H1 (cell line): Measurements from ENCODE around the gene C6orf163. TPM values are rescaled to one million over a fixed set of nuclear protein-coding genes. Genes with fewer than 3 reads are reported as not detected.

Source experiments
- CTCF ChIA-PET: fragments of 300-600 bp; sonication (Branson Sonifier 250); formaldehyde crosslinking; loops from one replicate; lab custom pipeline; 2021; ENCODE audit not compliant: partially characterized antibody; lab: Charles Lee
- POLR2A ChIA-PET: fragments of 300-600 bp; sonication (Branson Sonifier 250); formaldehyde crosslinking; loops from one replicate; lab custom pipeline; 2021; ENCODE audit warnings: inconsistent platforms; ENCODE audit not compliant: partially characterized antibody; lab: Charles Lee
- DNase-seq, 2 experiments: peaks; one replicate each; pipeline versions ENCODE4 v3.0.0 to v3.0.0-alpha.2; 2010 to 2022; ENCODE audit warnings: low spot score in 2 of 2, low read depth in 1 of 2, mixed read lengths in 1 of 2
- FAIRE-seq: peaks from 2 replicates; lab custom pipeline; 2011; peaks lifted over from hg19 to GRCh38; lab: Jason Lieb, UNC
- H2AFZ ChIP-seq: 2 replicates; pipeline ENCODE4 v1.8.1; 2012; ENCODE audit warnings: low read length, inconsistent platforms
- H2AK5ac ChIP-seq: 2 replicates; pipeline ENCODE4 v1.6.1; 2013; ENCODE audit warnings: low read depth, low read length
- H2BK120ac ChIP-seq: replicated peaks from 2 replicates; pipeline ENCODE3; 2013; ENCODE audit warnings: low read depth, low read length, inconsistent platforms
- H2BK12ac ChIP-seq: 2 replicates; pipeline ENCODE4 v1.6.1; 2013; ENCODE audit warnings: low read depth, low read length
- H2BK15ac ChIP-seq: 2 replicates; pipeline ENCODE4 v1.6.1; 2013; ENCODE audit warnings: low read length
- H2BK20ac ChIP-seq: 2 replicates; pipeline ENCODE4 v1.6.1; 2013; ENCODE audit warnings: low read length
- H2BK5ac ChIP-seq: 2 replicates; pipeline ENCODE4 v1.6.1; 2013; ENCODE audit warnings: low read depth, low read length
- H3K14ac ChIP-seq: 2 replicates; pipeline ENCODE4 v1.6.1; 2013; ENCODE audit warnings: inconsistent platforms; ENCODE audit not compliant: insufficient read length
- H3K18ac ChIP-seq: 2 replicates; pipeline ENCODE4 v1.6.1; 2013; ENCODE audit warnings: low read length; ENCODE audit errors: extremely low read depth
- H3K23ac ChIP-seq: 2 replicates; pipeline ENCODE4 v1.6.1; 2013; ENCODE audit warnings: inconsistent platforms; ENCODE audit not compliant: insufficient read length
- H3K23me2 ChIP-seq: 2 replicates; pipeline ENCODE4 v1.6.1; 2013; ENCODE audit warnings: low read depth, low read length
- H3K27ac ChIP-seq: 2 replicates; pipeline ENCODE4 v1.6.1; 2011; ENCODE audit warnings: low read depth, low read length, inconsistent platforms
- H3K27me3 ChIP-seq, 4 experiments: replicated peaks in 1 of 4; 1 replicate in 1 of 4; 2 replicates in 3 of 4; pipeline versions ENCODE4 v1.6.1 to v1.8.1; 2011 to 2013; ENCODE audit warnings: low read length in 3 of 4, mild to moderate bottlenecking in 3 of 4, inconsistent platforms in 2 of 4, mixed read lengths in 2 of 4, moderate library complexity in 1 of 4; ENCODE audit not compliant: control insufficient read depth in 3 of 4, insufficient read depth in 3 of 4; ENCODE audit errors: extremely low read depth in 1 of 4
- H3K36me3 ChIP-seq, 4 experiments: 2 replicates each; pipeline versions ENCODE4 v1.6.1 to v1.8.1; 2011 to 2013; ENCODE audit warnings: mild to moderate bottlenecking in 4 of 4, low read length in 3 of 4, moderate library complexity in 2 of 4, control low read depth in 1 of 4, inconsistent platforms in 1 of 4; ENCODE audit not compliant: insufficient read depth in 4 of 4, control insufficient read depth in 2 of 4
- H3K4ac ChIP-seq: replicated peaks from 2 replicates; pipeline ENCODE3; 2013; ENCODE audit warnings: low read length, low read depth, mixed read lengths, inconsistent platforms; ENCODE audit not compliant: insufficient read length
- H3K4me1 ChIP-seq, 4 experiments: replicated peaks in 1 of 4; 1 replicate in 1 of 4; 2 replicates in 3 of 4; pipeline versions ENCODE4 v1.6.1 to v1.8.1; 2011 to 2013; ENCODE audit warnings: low read length in 3 of 4, inconsistent platforms in 2 of 4, mixed read lengths in 1 of 4; ENCODE audit not compliant: insufficient read depth in 4 of 4, control insufficient read depth in 3 of 4
- H3K4me2 ChIP-seq, 2 experiments: 2 replicates each; pipeline versions ENCODE4 v1.6.1 to v1.8.1; 2011 to 2013; ENCODE audit warnings: low read depth in 2 of 2, low read length in 2 of 2, control low read depth in 1 of 2, inconsistent platforms in 1 of 2, mild to moderate bottlenecking in 1 of 2; ENCODE audit not compliant: insufficient read depth in 1 of 2
- H3K4me3 ChIP-seq, 4 experiments: fragments of 200-600, 300-600 bp in 1 of 4; sonication (generic), shearing (Covaris generic), sonication (Bioruptor Twin) in 1 of 4; 2 replicates each; pipeline versions ENCODE4 v1.5.1 to v1.8.1; 2011 to 2016; ENCODE audit warnings: low read length in 4 of 4, low read depth in 3 of 4, control low read depth in 2 of 4, inconsistent platforms in 2 of 4, mild to moderate bottlenecking in 2 of 4, mixed read lengths in 1 of 4, moderate library complexity in 1 of 4; ENCODE audit not compliant: insufficient read depth in 2 of 4; ENCODE audit errors: extremely low read depth in 1 of 4
- H3K56ac ChIP-seq: replicated peaks from 2 replicates; pipeline ENCODE3; 2013; ENCODE audit warnings: low read depth, mild to moderate bottlenecking, mixed read lengths, low read length, inconsistent platforms; ENCODE audit not compliant: insufficient read length
- H3K79me1 ChIP-seq: 2 replicates; pipeline ENCODE4 v1.6.1; 2013; ENCODE audit warnings: low read depth, low read length, control low read depth
- H3K79me2 ChIP-seq, 2 experiments: 2 replicates each; pipeline versions ENCODE4 v1.6.1 to v1.8.1; 2012 to 2013; ENCODE audit warnings: low read length in 2 of 2, mild to moderate bottlenecking in 2 of 2, inconsistent platforms in 1 of 2; ENCODE audit not compliant: insufficient read depth in 2 of 2, control insufficient read depth in 1 of 2
- H3K9ac ChIP-seq, 4 experiments: replicated peaks in 1 of 4; 1 replicate in 1 of 4; 2 replicates in 3 of 4; pipeline versions ENCODE4 v1.6.1 to v1.8.1; 2011 to 2013; ENCODE audit warnings: low read depth in 3 of 4, low read length in 3 of 4, control low read depth in 2 of 4, mild to moderate bottlenecking in 2 of 4, moderate library complexity in 2 of 4, inconsistent platforms in 1 of 4; ENCODE audit errors: extremely low read depth in 1 of 4
- H3K9me3 ChIP-seq, 2 experiments: 2 replicates each; pipeline versions ENCODE4 v1.6.1 to v1.8.1; 2012 to 2013; ENCODE audit warnings: mild to moderate bottlenecking in 2 of 2, moderate library complexity in 2 of 2, control low read depth in 1 of 2, inconsistent platforms in 1 of 2, low read depth in 1 of 2, low read length in 1 of 2, mixed read lengths in 1 of 2; ENCODE audit not compliant: insufficient read depth in 2 of 2
- H4K20me1 ChIP-seq, 2 experiments: replicated peaks in 1 of 2; 2 replicates each; pipeline versions ENCODE3 to v1.8.1; 2011 to 2013; ENCODE audit warnings: inconsistent platforms in 2 of 2, low read length in 2 of 2, mild to moderate bottlenecking in 1 of 2; ENCODE audit not compliant: insufficient read depth in 2 of 2, control insufficient read depth in 1 of 2
- H4K5ac ChIP-seq: 2 replicates; pipeline ENCODE4 v1.6.1; 2013; ENCODE audit warnings: low read length, low read depth, mixed read lengths, inconsistent platforms; ENCODE audit not compliant: insufficient read length
- H4K8ac ChIP-seq: 2 replicates; pipeline ENCODE4 v1.8.0; 2013; ENCODE audit warnings: mild to moderate bottlenecking, moderate library complexity, low read length, inconsistent platforms; ENCODE audit not compliant: insufficient read depth; ENCODE audit errors: extremely low read depth
- H4K91ac ChIP-seq: replicated peaks from 2 replicates; pipeline ENCODE3; 2013; ENCODE audit warnings: low read length, mixed read lengths, inconsistent platforms; ENCODE audit not compliant: insufficient read length
- CREB1 ChIP-seq: IDR thresholded peaks from 2 replicates; pipeline ENCODE4 v1.6.1; 2012; ENCODE audit warnings: inconsistent platforms
- SIX5 ChIP-seq: IDR thresholded peaks from 2 replicates; pipeline ENCODE4 v1.6.1; 2011; ENCODE audit warnings: mild to moderate bottlenecking, low read depth, low read length
- TBP ChIP-seq: IDR thresholded peaks from 2 replicates; pipeline ENCODE4 v1.6.1; 2011; ENCODE audit warnings: low read depth, low read length, improper control_type of control experiment
- TCF12 ChIP-seq: IDR thresholded peaks from 2 replicates; pipeline ENCODE4 v1.6.1; 2011; ENCODE audit warnings: low read depth, mild to moderate bottlenecking, low read length
- ZNF274 ChIP-seq: IDR thresholded peaks from 2 replicates; pipeline ENCODE4 v1.7.0; 2012; ENCODE audit warnings: low read length, borderline replicate concordance; ENCODE audit errors: extremely low read depth
- WGBS, 2 experiments: shearing (Covaris generic) in 1 of 2; methylation state at CpG; one replicate each; pipeline versions ENCODE4 v1.1.6 to v1.1.7; 2013 to 2015; ENCODE audit warnings: low lambda C conversion rate in 2 of 2, mixed read lengths in 2 of 2, inconsistent platforms in 1 of 2, low coverage in 1 of 2, missing lambda C conversion rate in 1 of 2; ENCODE audit not compliant: insufficient replicate concordance in 2 of 2, insufficient coverage in 1 of 2, insufficient read length in 1 of 2; ENCODE audit errors: extremely low coverage in 1 of 2, missing lambda C conversion rate in 1 of 2; 5-methylcytosine and 5-hydroxymethylcytosine counted together
- polyA plus RNA-seq, 7 experiments: library from polyadenylated mRNA; depleted of rRNA in 3 of 7; stranded (reverse) in 5 of 7; unstranded in 2 of 7; fragments of >200 nt in 5 of 7; fragments of 200-250 nt in 2 of 7; gene quantifications; 1 replicate in 5 of 7; 2 replicates in 1 of 7; 4 replicates in 1 of 7; pipeline versions ENCODE4 v1.2.1 to v1.2.3, GENCODE V29; 2011 to 2013; ENCODE audit warnings: missing spikeins in 2 of 7, mixed read lengths in 2 of 7
- total RNA-seq: library from RNA; stranded (reverse); fragmentation: NEBNext Ultra II Directional; extraction: Animal tissue kit (Norgen Biotek cat#: 25700); gene quantifications from 2 replicates; pipeline ENCODE4 v1.2.1, GENCODE V29; 2021

C6orf163 gene
- total and polyA plus RNA-seq, 2 of the 8 experiments (the other 6 are each of a cell fraction or from before 2014, with no cell fraction given), result 0.36 to 1.5 TPM

DNA sequence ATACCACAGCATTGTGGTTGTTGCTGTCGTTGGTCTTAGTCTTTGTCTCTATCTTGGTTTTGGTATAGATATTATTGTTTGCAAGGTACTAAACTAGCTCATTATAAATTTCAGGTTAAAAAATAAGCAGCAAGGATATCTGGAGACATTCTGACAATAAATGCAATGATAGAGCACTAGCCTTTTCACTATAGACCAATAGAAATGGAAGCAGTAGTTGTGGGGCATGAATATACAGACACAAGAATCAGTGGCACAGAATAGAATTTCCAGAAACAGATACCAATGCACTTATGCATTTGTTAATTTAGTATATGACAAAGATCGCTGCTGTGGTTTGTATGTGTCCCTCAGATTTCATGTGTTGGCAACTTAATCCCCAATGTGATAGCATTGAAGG is 32.0 kb downstream of the C6orf163 start:
- H2BK20ac ChIP-seq, result no peak overlapping the region
- H4K5ac ChIP-seq, result no peak overlapping the region
- no peak overlapping the region for H4K91ac ChIP-seq
- no peaks in the 10 kb centered on the region for H3K79me2 ChIP-seq
- H2BK5ac ChIP-seq, result no peak overlapping the region
- no peak overlapping the region for H3K56ac ChIP-seq
- no peaks in the 10 kb centered on the region for H3K79me1 ChIP-seq
- no peak overlapping the region for H3K23ac ChIP-seq
- H3K36me3 ChIP-seq, result no peaks in the 10 kb centered on the region
- no peak overlapping the region for H3K18ac ChIP-seq
- H3K23me2 ChIP-seq, result no peaks in the 10 kb centered on the region
- 94% methylated on average over 2 of the region's 2 CpGs; no CpG with 5 or more reads in 1 of the 2 experiments for WGBS, 2 experiments
- FAIRE-seq (no peak), DNase-seq (no peak)
- no peak overlapping the region for H2BK15ac ChIP-seq
- H3K4ac ChIP-seq, result no peak overlapping the region
- no peaks in the 10 kb centered on the region; a peak in 1 of 4 replicates for H3K9me3 ChIP-seq
- ChIA-PET POLR2A (no interaction called here), CTCF (interaction anchor here (1.0 to 1.4 kb wide), 2 partner anchors 14 to 28 kb away, joined by 3 to 4 read pairs; no protein-coding TSS in a partner anchor)
- H3K27me3 ChIP-seq, result no peaks in the 10 kb centered on the region
- no peak overlapping the region for H3K14ac ChIP-seq
- H2AK5ac ChIP-seq, result no peak overlapping the region
- TF ChIP-seq ZNF274 (no peak), TCF12 (no peak), CREB1 (no peak), TBP (no peak), SIX5 (no peak)
- H3K27ac ChIP-seq, result no peak overlapping the region
- H3K4me1 ChIP-seq, result no peaks in the 10 kb centered on the region
- H2BK12ac ChIP-seq, result no peak overlapping the region
- H3K4me2 ChIP-seq, result no peak overlapping the region
- no peak overlapping the region for H3K9ac ChIP-seq
- H2AFZ ChIP-seq, result no peak overlapping the region
- no peak overlapping the region for H2BK120ac ChIP-seq
- no peak overlapping the region for H4K8ac ChIP-seq
- no peaks in the 10 kb centered on the region for H4K20me1 ChIP-seq
- no peak overlapping the region for H3K4me3 ChIP-seq
